Measurements from ENCODE around the gene CEBPG. TPM values are rescaled to one million over a fixed set of nuclear protein-coding genes. Genes with fewer than 3 reads are reported as not detected.

Gene CEBPG
- total RNA-seq, 1 experiment from 2014 or later: 41.5 TPM

GRCh38 chr19:33325920-33326319 is 47.6 kb upstream of the CEBPG start:
- no peaks in the 10 kb centered on the region for H3K9me3 ChIP-seq (ENCODE audit: control insufficient read depth, insufficient read depth, low read depth, low read length)
- BruUV-seq (replicated peaks): no TSS peak
- in situ Hi-C loops (cut with HindIII; ENCODE audit: low pct_unique_long_range_greater_than_20kb, low sequenced_read_pairs): no loop called here
- ChIA-PET CTCF (no interaction called here), POLR2A (no interaction called here)
- DNase-seq (ENCODE audit: low read depth, low spot score) (no peak), ATAC-seq (no peak)
- TF ChIP-seq SIN3A (IDR thresholded peaks at IDR 0.05; ENCODE audit: borderline replicate concordance, insufficient read depth, low read depth, low read length): no peak
- TF ChIP-seq, protein P1, sequence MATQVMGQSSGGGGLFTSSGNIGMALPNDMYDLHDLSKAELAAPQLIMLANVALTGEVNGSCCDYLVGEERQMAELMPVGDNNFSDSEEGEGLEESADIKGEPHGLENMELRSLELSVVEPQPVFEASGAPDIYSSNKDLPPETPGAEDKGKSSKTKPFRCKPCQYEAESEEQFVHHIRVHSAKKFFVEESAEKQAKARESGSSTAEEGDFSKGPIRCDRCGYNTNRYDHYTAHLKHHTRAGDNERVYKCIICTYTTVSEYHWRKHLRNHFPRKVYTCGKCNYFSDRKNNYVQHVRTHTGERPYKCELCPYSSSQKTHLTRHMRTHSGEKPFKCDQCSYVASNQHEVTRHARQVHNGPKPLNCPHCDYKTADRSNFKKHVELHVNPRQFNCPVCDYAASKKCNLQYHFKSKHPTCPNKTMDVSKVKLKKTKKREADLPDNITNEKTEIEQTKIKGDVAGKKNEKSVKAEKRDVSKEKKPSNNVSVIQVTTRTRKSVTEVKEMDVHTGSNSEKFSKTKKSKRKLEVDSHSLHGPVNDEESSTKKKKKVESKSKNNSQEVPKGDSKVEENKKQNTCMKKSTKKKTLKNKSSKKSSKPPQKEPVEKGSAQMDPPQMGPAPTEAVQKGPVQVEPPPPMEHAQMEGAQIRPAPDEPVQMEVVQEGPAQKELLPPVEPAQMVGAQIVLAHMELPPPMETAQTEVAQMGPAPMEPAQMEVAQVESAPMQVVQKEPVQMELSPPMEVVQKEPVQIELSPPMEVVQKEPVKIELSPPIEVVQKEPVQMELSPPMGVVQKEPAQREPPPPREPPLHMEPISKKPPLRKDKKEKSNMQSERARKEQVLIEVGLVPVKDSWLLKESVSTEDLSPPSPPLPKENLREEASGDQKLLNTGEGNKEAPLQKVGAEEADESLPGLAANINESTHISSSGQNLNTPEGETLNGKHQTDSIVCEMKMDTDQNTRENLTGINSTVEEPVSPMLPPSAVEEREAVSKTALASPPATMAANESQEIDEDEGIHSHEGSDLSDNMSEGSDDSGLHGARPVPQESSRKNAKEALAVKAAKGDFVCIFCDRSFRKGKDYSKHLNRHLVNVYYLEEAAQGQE (IDR thresholded peaks at IDR 0.05; ENCODE audit: insufficient read depth in 1 of 2, low read depth in 2 of 2, low read length in 1 of 2): no peak
- TF ChIP-seq, protein P2, sequence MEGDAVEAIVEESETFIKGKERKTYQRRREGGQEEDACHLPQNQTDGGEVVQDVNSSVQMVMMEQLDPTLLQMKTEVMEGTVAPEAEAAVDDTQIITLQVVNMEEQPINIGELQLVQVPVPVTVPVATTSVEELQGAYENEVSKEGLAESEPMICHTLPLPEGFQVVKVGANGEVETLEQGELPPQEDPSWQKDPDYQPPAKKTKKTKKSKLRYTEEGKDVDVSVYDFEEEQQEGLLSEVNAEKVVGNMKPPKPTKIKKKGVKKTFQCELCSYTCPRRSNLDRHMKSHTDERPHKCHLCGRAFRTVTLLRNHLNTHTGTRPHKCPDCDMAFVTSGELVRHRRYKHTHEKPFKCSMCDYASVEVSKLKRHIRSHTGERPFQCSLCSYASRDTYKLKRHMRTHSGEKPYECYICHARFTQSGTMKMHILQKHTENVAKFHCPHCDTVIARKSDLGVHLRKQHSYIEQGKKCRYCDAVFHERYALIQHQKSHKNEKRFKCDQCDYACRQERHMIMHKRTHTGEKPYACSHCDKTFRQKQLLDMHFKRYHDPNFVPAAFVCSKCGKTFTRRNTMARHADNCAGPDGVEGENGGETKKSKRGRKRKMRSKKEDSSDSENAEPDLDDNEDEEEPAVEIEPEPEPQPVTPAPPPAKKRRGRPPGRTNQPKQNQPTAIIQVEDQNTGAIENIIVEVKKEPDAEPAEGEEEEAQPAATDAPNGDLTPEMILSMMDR (IDR thresholded peaks at IDR 0.05): no peak
- TF ChIP-seq POLR2AphosphoS5 (IDR thresholded peaks at IDR 0.05; ENCODE audit: low read depth, low read length): no peak
- TF ChIP-seq TCF7L2 (IDR thresholded peaks at IDR 0.05; ENCODE audit: low read depth, low read length): no peak
- H3K27me3 ChIP-seq (ENCODE audit: control insufficient read depth, insufficient read depth, low read length): no peaks in the 10 kb centered on the region
- H3K4me3 ChIP-seq (ENCODE audit: low read depth in 2 of 2, low read length in 2 of 2): no peak overlapping the region
- H3K36me3 ChIP-seq (ENCODE audit: control insufficient read depth, insufficient read depth, low read length): no peaks in the 10 kb centered on the region
- intact Hi-C loops (cut with micrococcal nuclease; ENCODE audit: unreplicated experiment): no loop called here
- H3K4me1 ChIP-seq (ENCODE audit: control insufficient read depth, insufficient read depth, low read length): no peaks in the 10 kb centered on the region
- H3K27ac ChIP-seq (ENCODE audit: low read length): no peak overlapping the region

- no TSS peak for BruUV-seq (replicated peaks)
- in situ Hi-C loops (cut with HindIII; ENCODE audit: low pct_unique_long_range_greater_than_20kb, low sequenced_read_pairs) (no loop called here), intact Hi-C loops (cut with micrococcal nuclease; ENCODE audit: unreplicated experiment) (no loop called here)
- no peak overlapping the region for H3K27ac ChIP-seq (ENCODE audit: low read length)
- no peaks in the 10 kb centered on the region for H3K9me3 ChIP-seq (ENCODE audit: control insufficient read depth, insufficient read depth, low read depth, low read length)
- no peaks in the 10 kb centered on the region for H3K27me3 ChIP-seq (ENCODE audit: control insufficient read depth, insufficient read depth, low read length)
- CTCF ChIA-PET: no interaction called here
- TF ChIP-seq SIN3A (IDR thresholded peaks at IDR 0.05; ENCODE audit: borderline replicate concordance, insufficient read depth, low read depth, low read length) (no peak), POLR2AphosphoS5 (IDR thresholded peaks at IDR 0.05; ENCODE audit: low read depth, low read length) (no peak), TCF7L2 (IDR thresholded peaks at IDR 0.05; ENCODE audit: low read depth, low read length) (no peak)
- TF ChIP-seq, protein P1 (IDR thresholded peaks at IDR 0.05; ENCODE audit: insufficient read depth in 1 of 2, low read depth in 2 of 2, low read length in 1 of 2): no peak
- TF ChIP-seq, protein P2 (IDR thresholded peaks at IDR 0.05): no peak
- DNase-seq (ENCODE audit: low read depth, low spot score) (no peak), ATAC-seq (no peak)
- POLR2A ChIA-PET: no interaction called here
- H3K4me1 ChIP-seq (ENCODE audit: control insufficient read depth, insufficient read depth, low read length): no peaks in the 10 kb centered on the region
- H3K36me3 ChIP-seq (ENCODE audit: control insufficient read depth, insufficient read depth, low read length): no peaks in the 10 kb centered on the region
- H3K4me3 ChIP-seq (ENCODE audit: low read depth in 2 of 2, low read length in 2 of 2): no peak overlapping the region
These were observed 44.4 kb upstream of the CEBPG start for GRCh38 chr19:33329060-33329459.

Measured in Panc1 (cell line).